ENCODE measurements around the gene SLIT3. TPM values are rescaled to one million over a fixed set of nuclear protein-coding genes. Genes with fewer than 3 reads are reported as not detected.

SLIT3 gene
- total and polyA plus RNA-seq, 9 of the 15 experiments (the other 6 are each of a cell fraction or from before 2014, with no cell fraction given) = 0.01 to 0.04 TPM; not detected in 7

DNA sequence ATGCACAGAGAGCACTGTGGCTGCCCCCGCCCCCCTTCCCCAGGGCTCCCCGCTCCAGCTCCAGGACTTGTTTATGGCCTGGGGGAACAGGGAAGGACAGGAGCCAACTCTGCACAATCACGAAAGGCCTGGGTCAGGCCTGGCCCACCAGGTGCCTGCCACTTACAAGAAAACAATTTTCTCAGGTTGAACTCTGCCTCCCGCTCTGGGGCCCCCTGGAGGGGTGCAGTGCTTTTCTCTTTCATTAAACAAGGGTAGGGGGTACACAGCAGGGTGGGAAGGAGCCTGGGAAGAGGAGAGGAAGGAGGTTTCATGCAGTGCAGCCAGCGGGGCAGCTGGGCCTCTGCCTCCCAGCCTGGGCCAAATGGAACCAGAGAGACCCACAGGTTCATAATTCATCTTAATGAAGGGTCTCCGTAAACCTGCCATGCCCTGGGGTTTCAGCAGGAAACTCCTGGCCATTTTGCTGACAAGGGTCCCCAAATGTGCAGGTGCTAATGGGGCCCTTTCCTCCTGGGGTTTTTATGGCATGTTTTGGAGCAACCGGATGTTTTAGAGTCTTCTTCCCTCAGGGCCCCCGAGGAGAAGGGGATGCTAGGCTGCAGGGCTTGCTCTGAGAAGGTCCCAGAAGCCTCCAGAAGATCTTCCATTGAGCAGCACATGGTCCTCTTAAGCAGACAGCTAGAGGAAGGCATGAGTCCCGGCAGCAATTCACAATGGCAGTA lies 219.8 kb downstream of the SLIT3 start:
- Histone ChIP-seq H3K4me1 (replicated peaks in 1 of 2; ENCODE audit: control insufficient read depth in 2 of 2, insufficient read depth in 2 of 2, low read length in 2 of 2) (no peaks in the 10 kb centered on the region), H3K9me1 (ENCODE audit: control insufficient read depth, insufficient read depth, low read length) (no peaks in the 10 kb centered on the region), H3K9me3 (replicated peaks; ENCODE audit: control insufficient read depth, insufficient read depth, low read depth, low read length) (no peaks in the 10 kb centered on the region), H3K4me2 (ENCODE audit: insufficient read depth, low read length) (no peak overlapping the region), H3K27me3 (ENCODE audit: control insufficient read depth in 2 of 2, insufficient read depth in 2 of 2, low read length in 2 of 2) (peaks cover 0 to 10% of the 10 kb centered on the region in 2 experiments; a peak in 1 of 5 replicates), H3K4me3 (no peak overlapping the region), H3K36me3 (ENCODE audit: control insufficient read depth, insufficient read depth, low read length) (no peaks in the 10 kb centered on the region), H2AFZ (ENCODE audit: low read depth, low read length) (no peak overlapping the region), H4K20me1 (replicated peaks; ENCODE audit: control insufficient read depth, insufficient read depth, low read length) (no peaks in the 10 kb centered on the region), H3K9ac (ENCODE audit: insufficient read depth in 1 of 2, low read depth in 2 of 2, low read length in 2 of 2) (no peak overlapping the region), H3K27ac (ENCODE audit: extremely low read depth, low read depth, low read length) (no peak overlapping the region), H3K79me2 (ENCODE audit: control insufficient read depth, insufficient read depth, low read length) (no peaks in the 10 kb centered on the region)
- POLR2A ChIA-PET = no interaction called here
- intact Hi-C loops (cut with micrococcal nuclease) (no loop called here), in situ Hi-C loops (cut with MboI) (no loop called here)
- TF ChIP-seq POLR2AphosphoS2 (IDR thresholded peaks at IDR 0.05; ENCODE audit: low read length) (no peak), NFE2 (IDR thresholded peaks at IDR 0.05; ENCODE audit: low read depth) (no peak), TSC22D4 (tag; IDR thresholded peaks at IDR 0.05) (no peak), C11orf30 (IDR thresholded peaks at IDR 0.05; ENCODE audit: low read depth) (no peak), TEAD2 (tag; IDR thresholded peaks at IDR 0.05) (no peak), LARP7 (IDR thresholded peaks at IDR 0.05) (no peak), TEAD4 (IDR thresholded peaks at IDR 0.05; ENCODE audit: low read length) (no peak), TEAD4 (CRISPR knock-in tag; IDR thresholded peaks at IDR 0.05; ENCODE audit: borderline replicate concordance) (no peak), MCM5 (IDR thresholded peaks at IDR 0.05; ENCODE audit: low read depth) (no peak)
- TF ChIP-seq, protein P1, sequence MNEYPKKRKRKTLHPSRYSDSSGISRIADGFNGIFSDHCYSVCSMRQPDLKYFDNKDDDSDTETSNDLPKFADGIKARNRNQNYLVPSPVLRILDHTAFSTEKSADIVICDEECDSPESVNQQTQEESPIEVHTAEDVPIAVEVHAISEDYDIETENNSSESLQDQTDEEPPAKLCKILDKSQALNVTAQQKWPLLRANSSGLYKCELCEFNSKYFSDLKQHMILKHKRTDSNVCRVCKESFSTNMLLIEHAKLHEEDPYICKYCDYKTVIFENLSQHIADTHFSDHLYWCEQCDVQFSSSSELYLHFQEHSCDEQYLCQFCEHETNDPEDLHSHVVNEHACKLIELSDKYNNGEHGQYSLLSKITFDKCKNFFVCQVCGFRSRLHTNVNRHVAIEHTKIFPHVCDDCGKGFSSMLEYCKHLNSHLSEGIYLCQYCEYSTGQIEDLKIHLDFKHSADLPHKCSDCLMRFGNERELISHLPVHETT (CRISPR knock-in tag; conservative IDR thresholded peaks at IDR 0.05 in 1 of 2, IDR thresholded peaks at IDR 0.05 in 1 of 2) = no peak
- no peak for DNase-seq (ENCODE audit: extremely low read depth in 1 of 4, low spot score in 3 of 4)
- FAIRE-seq = no peak
- CTCF ChIA-PET (ENCODE audit: low intra/inter-chr PET ratio) = no interaction called here
- BruUV-seq (replicated peaks) = no TSS peak
- ATAC-seq = no peak
- 0% methylated on average over 9 of the region's 9 CpGs for WGBS (ENCODE audit: insufficient coverage, low coverage, missing lambda C conversion rate)
